Activated CD4-positive, alpha-beta memory T cell treated with anti-CD3 and anti-CD28 coated beads, Interleukin-2, amount 10 ng/mL, durations not matched to agents 7 days and 5 days (primary cell): ENCODE results near the gene PCDHGA1. TPM values are rescaled to one million over a fixed set of nuclear protein-coding genes. Genes with fewer than 3 reads are reported as not detected.
"Not testable (repeated sequence)": the region's sequence is repeated elsewhere in the genome, so short reads cannot be mapped to it uniquely, and the experiment has no call there.

Experiments used
- CTCF ChIA-PET: fragments of 350-600 bp; sonication (Branson Sonifier 250); formaldehyde crosslinking; loops from one replicate; lab custom pipeline; 2021; ENCODE audit warnings: antibody characterized with exemption, inconsistent platforms; lab: Charles Lee
- POLR2A ChIA-PET: fragments of 350-600 bp; sonication (Branson Sonifier 250); formaldehyde crosslinking; loops from one replicate; lab custom pipeline; 2021; ENCODE audit warnings: antibody characterized with exemption; lab: Charles Lee
- DNase-seq: peaks from one replicate; pipeline ENCODE4 v3.0.0-alpha.2; 2020
- H3K27ac Mint-ChIP-seq: one replicate; pipeline ENCODE4 v1.8.0; 2021; ENCODE audit warnings: mild to moderate bottlenecking, mixed read lengths
- H3K27me3 Mint-ChIP-seq: one replicate; pipeline ENCODE4 v1.8.0; 2021; ENCODE audit warnings: mixed read lengths
- H3K36me3 Mint-ChIP-seq: one replicate; pipeline ENCODE4 v1.8.0; 2021; ENCODE audit warnings: low read depth, mixed read lengths
- H3K4me1 Mint-ChIP-seq: one replicate; pipeline ENCODE4 v1.8.0; 2021; ENCODE audit warnings: mixed read lengths
- H3K4me3 Mint-ChIP-seq: one replicate; pipeline ENCODE4 v1.8.0; 2021; ENCODE audit warnings: mild to moderate bottlenecking, mixed read lengths
- H3K9me3 Mint-ChIP-seq: one replicate; pipeline ENCODE4 v1.8.0; 2021; ENCODE audit warnings: mixed read lengths
- total RNA-seq, 2 experiments: library from RNA; stranded (reverse); gene quantifications; one replicate each; pipeline ENCODE4 v1.2.3, GENCODE V29; 2021

The PCDHGA1 gene
- total RNA-seq, 2 experiments from 2014 or later: 0.05 TPM; not detected in 1

GRCh38 chr5:141371572-141372475 lies 41.5 kb downstream of the PCDHGA1 start:
- Mint-ChIP-seq H3K27me3 (peaks cover 30% of the 10 kb centered on the region), H3K36me3 (peaks cover 11% of the 10 kb centered on the region), H3K4me3 (no peak overlapping the region), H3K9me3 (peaks cover 19% of the 10 kb centered on the region), H3K4me1 (no peaks in the 10 kb centered on the region), H3K27ac (no peak overlapping the region)
- ChIA-PET POLR2A (no interaction called here), CTCF (interaction anchor here (1.4 to 2.5 kb wide), 3 partner anchors 25 to 141 kb away, joined by 3 to 13 read pairs (median 11); partner anchors contain the start of gene PCDHGA10)
- no peak for DNase-seq

- CTCF ChIA-PET: interaction anchor here (1.2 kb wide), 1 partner anchor 54 kb away, joined by 3 read pairs; no protein-coding TSS in a partner anchor
- POLR2A ChIA-PET: no interaction called here
- Mint-ChIP-seq H3K4me1 (no peaks in the 10 kb centered on the region), H3K36me3 (peaks cover 11% of the 10 kb centered on the region), H3K9me3 (peaks cover 19% of the 10 kb centered on the region), H3K27me3 (peaks cover 29% of the 10 kb centered on the region), H3K27ac (no peak within 1 kb of the TSS), H3K4me3 (peak within 1 kb of the TSS; percentile 16)
- DNase-seq: no peak
Measured at GRCh38 chr5:141373673-141374317, 43.5 kb downstream of the PCDHGA1 start, which contains the start of gene PCDHGA6. Gene PCDHGA6, plus strand, starts transcription at chr5:141373891. Its CDS starts 193 bp downstream, at chr5:141374084.

- Mint-ChIP-seq H3K4me1 (no peaks in the 10 kb centered on the region), H3K9me3 (peaks cover 19% of the 10 kb centered on the region), H3K36me3 (peaks cover 11% of the 10 kb centered on the region), H3K4me3 (no peak overlapping the region), H3K27me3 (peaks cover 25% of the 10 kb centered on the region), H3K27ac (no peak overlapping the region)
- no peak for DNase-seq
- CTCF ChIA-PET: no interaction called here
- POLR2A ChIA-PET: no interaction called here
Measured at GRCh38 chr5:141374627-141375026, 44.3 kb downstream of the PCDHGA1 start.

GRCh38 chr5:141375444-141376155 lies 45.3 kb downstream of the PCDHGA1 start:
- CTCF ChIA-PET: interaction anchor here (0.7 kb wide), 1 partner anchor 100 kb away, joined by 4 read pairs; no protein-coding TSS in a partner anchor
- Mint-ChIP-seq H3K36me3 (peaks cover 11% of the 10 kb centered on the region), H3K27me3 (peaks cover 17% of the 10 kb centered on the region), H3K9me3 (peaks cover 19% of the 10 kb centered on the region)
- DNase-seq, H3K27ac Mint-ChIP-seq, POLR2A ChIA-PET, H3K4me3 Mint-ChIP-seq, H3K4me1 Mint-ChIP-seq: not testable (repeated sequence)

GRCh38 chr5:141382469-141383294 lies 52.4 kb downstream of the PCDHGA1 start, which contains the start of gene PCDHGA7:
Gene PCDHGA7, plus strand, starts transcription at chr5:141382742. Its CDS starts 158 bp downstream, at chr5:141382900.
- ChIA-PET POLR2A (no interaction called here), CTCF (interaction anchor here (1.1 kb wide), 1 partner anchor 16 kb away, joined by 4 read pairs; no protein-coding TSS in a partner anchor)
- no peaks in the 10 kb centered on the region for H3K36me3 Mint-ChIP-seq
- no peak for DNase-seq
- no peaks in the 10 kb centered on the region for H3K4me1 Mint-ChIP-seq
- H3K27me3 Mint-ChIP-seq: peaks cover 31% of the 10 kb centered on the region
- peaks cover 8% of the 10 kb centered on the region for H3K9me3 Mint-ChIP-seq
- peak within 1 kb of the TSS; percentile 46 for H3K4me3 Mint-ChIP-seq
- H3K27ac Mint-ChIP-seq: no peak within 1 kb of the TSS

- H3K27ac Mint-ChIP-seq: no peak overlapping the region
- no peaks in the 10 kb centered on the region for H3K4me1 Mint-ChIP-seq
- H3K27me3 Mint-ChIP-seq: peaks cover 31% of the 10 kb centered on the region
- no peak overlapping the region for H3K4me3 Mint-ChIP-seq
- ChIA-PET POLR2A (no interaction called here), CTCF (interaction anchor here (1.1 kb wide), 1 partner anchor 16 kb away, joined by 4 read pairs; no protein-coding TSS in a partner anchor)
- H3K9me3 Mint-ChIP-seq: peaks cover 9% of the 10 kb centered on the region
- peaks cover under 1% of the 10 kb centered on the region for H3K36me3 Mint-ChIP-seq
- no peak for DNase-seq
Measured at GRCh38 chr5:141383345-141383744, 53.0 kb downstream of the PCDHGA1 start.

GRCh38 chr5:141384471-141385267 lies 54.4 kb downstream of the PCDHGA1 start:
- Mint-ChIP-seq H3K4me1 (no peaks in the 10 kb centered on the region), H3K27me3 (peaks cover 32% of the 10 kb centered on the region), H3K36me3 (peaks cover 3% of the 10 kb centered on the region), H3K4me3 (no peak overlapping the region), H3K27ac (no peak overlapping the region), H3K9me3 (peaks cover 16% of the 10 kb centered on the region)
- ChIA-PET POLR2A (no interaction called here), CTCF (no interaction called here)
- no peak for DNase-seq

- CTCF ChIA-PET: interaction anchor here (0.7 kb wide), 1 partner anchor 20 kb away, joined by 3 read pairs; the partner anchor contains the start of gene PCDHGB6
- not testable (repeated sequence) for DNase-seq
- peaks cover 32% of the 10 kb centered on the region for H3K27me3 Mint-ChIP-seq
Measured at GRCh38 chr5:141387557-141388311, 57.4 kb downstream of the PCDHGA1 start, which contains the start of gene PCDHGB4. Gene PCDHGB4, plus strand, starts transcription at chr5:141387698. Its CDS starts 187 bp downstream, at chr5:141387885.

GRCh38 chr5:141388661-141389060 lies 58.3 kb downstream of the PCDHGA1 start:
- DNase-seq: no peak
- H3K9me3 Mint-ChIP-seq: peaks cover 17% of the 10 kb centered on the region
- ChIA-PET CTCF (no interaction called here), POLR2A (no interaction called here)
- peaks cover 6% of the 10 kb centered on the region for H3K36me3 Mint-ChIP-seq
- no peaks in the 10 kb centered on the region for H3K4me1 Mint-ChIP-seq
- H3K27ac Mint-ChIP-seq: no peak overlapping the region
- H3K27me3 Mint-ChIP-seq: peaks cover 27% of the 10 kb centered on the region
- H3K4me3 Mint-ChIP-seq: no peak overlapping the region

More at GRCh38 chr5:141387557-141388311, 57.4 kb downstream of the PCDHGA1 start, which contains the start of gene PCDHGB4:
- H3K27ac Mint-ChIP-seq, H3K4me1 Mint-ChIP-seq, H3K36me3 Mint-ChIP-seq: not testable (repeated sequence)
- peaks cover 22% of the 10 kb centered on the region for H3K9me3 Mint-ChIP-seq
- H3K4me3 Mint-ChIP-seq: peak within 1 kb of the TSS; percentile 7
- POLR2A ChIA-PET: interaction anchor here (1.0 kb wide), 1 partner anchor 67 kb away, joined by 3 read pairs; the partner anchor contains the start of gene TAF7

- no peak for DNase-seq
- Mint-ChIP-seq H3K4me3 (no peak overlapping the region), H3K36me3 (peaks cover 6% of the 10 kb centered on the region), H3K9me3 (peaks cover 21% of the 10 kb centered on the region), H3K4me1 (no peaks in the 10 kb centered on the region), H3K27ac (no peak overlapping the region), H3K27me3 (peaks cover 29% of the 10 kb centered on the region)
- ChIA-PET CTCF (interaction anchor here (1.6 to 1.7 kb wide), 2 partner anchors 16 to 135 kb away, joined by 4 to 5 read pairs; no protein-coding TSS in a partner anchor), POLR2A (no interaction called here)
Measured at GRCh38 chr5:141389153-141390042, 59.1 kb downstream of the PCDHGA1 start.
